GM12872 (cell line): ENCODE data around the gene SUN5.

Source experiments
- TF ChIP-seq, protein P1 (sequence below): IDR thresholded peaks from 3 replicates; pipeline ENCODE4 v1.5.1; 2011; ENCODE audit warnings: low read depth, mild to moderate bottlenecking, low read length, moderate library complexity; ENCODE audit not compliant: insufficient read depth

The SUN5 gene

DNA sequence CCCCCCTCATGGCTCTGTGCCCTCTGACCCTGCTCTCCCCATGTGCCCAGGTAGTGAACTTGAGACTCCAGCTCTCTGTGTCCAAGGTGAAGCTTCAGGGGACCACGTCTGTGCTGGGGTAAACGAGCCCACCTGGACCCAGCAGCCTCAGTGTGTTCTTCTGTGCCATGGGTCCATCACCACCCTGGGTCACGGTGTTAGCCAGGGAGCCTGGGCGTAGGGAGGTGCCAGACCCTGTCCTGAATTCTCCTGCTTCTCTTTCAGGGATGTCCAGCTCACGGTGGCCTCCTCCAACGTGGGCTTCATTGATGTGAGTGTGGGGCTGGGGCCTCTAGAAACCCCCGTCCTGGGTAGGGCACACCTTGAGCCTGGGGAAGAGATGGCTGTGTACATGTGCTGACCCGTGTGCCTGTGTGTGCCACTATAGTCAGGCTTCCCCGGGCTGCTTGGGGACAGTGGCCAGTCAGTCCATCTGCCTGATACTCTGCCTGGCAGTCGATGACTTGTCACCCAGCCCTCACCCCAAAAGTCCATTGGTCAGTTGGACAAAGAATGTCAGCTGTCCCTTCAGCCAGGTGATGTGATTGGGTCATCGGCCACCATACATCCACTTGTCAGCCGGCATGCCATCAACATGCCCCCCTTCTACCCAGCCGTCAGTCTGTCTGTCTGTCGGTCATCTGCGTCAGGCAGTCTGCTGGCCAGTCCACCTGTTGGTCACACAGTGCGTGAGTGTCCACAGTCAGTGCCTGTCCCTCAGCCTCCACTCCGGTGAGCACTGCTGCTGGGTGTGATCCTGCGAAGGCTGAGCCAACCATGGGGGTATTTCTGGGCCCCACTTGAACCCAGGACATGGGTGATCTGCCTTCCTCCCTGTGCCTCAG is 16.3 kb upstream of the SUN5 start:
- TF ChIP-seq, protein P1, sequence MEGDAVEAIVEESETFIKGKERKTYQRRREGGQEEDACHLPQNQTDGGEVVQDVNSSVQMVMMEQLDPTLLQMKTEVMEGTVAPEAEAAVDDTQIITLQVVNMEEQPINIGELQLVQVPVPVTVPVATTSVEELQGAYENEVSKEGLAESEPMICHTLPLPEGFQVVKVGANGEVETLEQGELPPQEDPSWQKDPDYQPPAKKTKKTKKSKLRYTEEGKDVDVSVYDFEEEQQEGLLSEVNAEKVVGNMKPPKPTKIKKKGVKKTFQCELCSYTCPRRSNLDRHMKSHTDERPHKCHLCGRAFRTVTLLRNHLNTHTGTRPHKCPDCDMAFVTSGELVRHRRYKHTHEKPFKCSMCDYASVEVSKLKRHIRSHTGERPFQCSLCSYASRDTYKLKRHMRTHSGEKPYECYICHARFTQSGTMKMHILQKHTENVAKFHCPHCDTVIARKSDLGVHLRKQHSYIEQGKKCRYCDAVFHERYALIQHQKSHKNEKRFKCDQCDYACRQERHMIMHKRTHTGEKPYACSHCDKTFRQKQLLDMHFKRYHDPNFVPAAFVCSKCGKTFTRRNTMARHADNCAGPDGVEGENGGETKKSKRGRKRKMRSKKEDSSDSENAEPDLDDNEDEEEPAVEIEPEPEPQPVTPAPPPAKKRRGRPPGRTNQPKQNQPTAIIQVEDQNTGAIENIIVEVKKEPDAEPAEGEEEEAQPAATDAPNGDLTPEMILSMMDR: no peak

DNA sequence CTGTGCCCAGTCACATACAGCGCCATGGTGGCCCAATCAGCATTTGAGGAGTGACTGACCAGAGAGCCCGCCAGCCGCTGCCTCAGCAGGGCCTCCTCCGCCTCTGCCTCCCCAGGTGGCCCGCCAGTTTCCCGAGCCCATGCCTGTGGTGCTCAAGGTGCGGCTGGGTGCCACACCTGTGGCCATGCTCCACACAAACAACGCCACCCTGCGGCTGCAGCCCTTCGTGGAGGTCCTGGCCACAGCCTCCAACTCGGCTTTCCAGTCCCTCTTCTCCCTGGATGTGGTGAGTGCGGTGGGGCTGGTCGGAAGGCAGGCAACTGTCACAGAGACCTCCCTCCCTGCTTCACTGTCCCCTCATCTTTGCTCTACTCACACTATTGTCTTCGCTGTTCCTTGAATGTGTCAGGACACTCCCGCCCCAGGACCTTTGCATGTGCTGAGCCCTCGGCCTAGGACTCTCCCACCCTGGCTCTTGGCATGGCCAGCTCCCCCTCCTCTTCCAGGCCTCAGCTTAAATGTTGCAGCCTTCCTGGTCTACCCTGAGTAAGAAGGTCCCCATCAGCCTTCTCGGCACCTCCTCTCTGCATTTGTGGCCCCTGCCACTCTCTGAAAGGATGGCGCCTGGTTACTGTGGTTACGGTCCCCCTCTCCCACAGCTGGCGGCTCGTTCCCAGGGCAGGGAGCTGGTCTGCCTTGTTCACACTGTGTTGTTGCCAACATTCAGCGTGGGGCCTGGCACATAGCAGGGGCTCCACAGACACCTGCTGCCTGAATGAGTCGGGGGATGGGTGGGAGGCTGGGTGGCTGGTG is 15.4 kb upstream of the SUN5 start:
- TF ChIP-seq, protein P1: no peak

DNA sequence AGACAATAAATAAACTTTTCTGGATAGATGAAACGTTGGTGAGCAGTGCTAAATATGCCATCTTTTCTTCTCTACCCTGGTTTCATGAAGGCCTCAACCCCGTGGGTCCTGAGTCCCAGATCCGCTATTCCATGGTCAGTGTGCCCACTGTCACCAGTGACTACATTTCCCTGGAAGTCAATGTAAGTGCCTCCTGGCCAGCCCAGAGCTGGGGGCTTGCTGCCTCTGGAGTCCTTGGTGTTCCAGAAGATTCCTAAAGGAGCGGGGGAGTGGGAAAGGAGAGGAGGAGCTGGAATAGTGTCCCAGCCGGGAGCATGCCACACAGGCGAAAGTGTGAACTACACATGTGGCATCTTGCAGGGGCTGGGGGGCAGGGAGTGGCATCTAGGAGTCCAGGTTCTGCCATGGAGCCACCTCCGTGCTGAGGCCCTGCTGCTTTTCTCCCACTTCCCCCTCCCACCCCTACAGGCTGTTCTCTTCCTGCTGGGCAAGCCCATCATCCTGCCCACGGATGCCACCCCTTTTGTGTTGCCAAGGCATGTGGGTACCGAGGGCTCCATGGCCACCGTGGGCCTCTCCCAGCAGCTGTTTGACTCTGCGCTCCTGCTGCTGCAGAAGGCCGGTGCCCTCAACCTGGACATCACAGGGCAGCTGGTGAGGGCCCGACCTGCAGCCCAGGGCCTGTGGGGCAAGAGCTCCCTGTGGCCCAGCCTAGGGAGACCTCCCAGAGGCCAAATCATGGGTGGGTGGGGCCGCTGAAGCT is 14.1 kb upstream of the SUN5 start:
- TF ChIP-seq, protein P1: no peak

DNA sequence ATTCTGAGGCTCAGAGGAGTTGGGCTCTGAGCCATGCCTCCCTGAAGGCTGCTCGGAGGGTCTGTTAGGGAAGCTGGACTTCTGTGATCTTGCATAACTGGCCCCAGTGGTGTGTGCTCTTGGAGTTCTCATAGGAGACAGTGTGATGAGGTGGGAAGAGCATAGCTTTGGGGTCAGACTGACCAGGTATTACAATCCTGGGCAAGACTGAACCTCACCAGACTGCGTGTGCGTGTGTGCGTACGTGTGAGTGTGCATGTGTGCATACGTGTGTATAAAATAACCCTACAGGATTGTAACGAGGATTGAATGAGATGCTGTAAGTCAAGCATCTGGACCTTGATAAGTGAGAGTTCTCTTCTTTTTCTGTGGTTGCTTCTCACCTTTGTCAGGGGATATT is 13.3 kb upstream of the SUN5 start:
- TF ChIP-seq, protein P1: no peak

DNA sequence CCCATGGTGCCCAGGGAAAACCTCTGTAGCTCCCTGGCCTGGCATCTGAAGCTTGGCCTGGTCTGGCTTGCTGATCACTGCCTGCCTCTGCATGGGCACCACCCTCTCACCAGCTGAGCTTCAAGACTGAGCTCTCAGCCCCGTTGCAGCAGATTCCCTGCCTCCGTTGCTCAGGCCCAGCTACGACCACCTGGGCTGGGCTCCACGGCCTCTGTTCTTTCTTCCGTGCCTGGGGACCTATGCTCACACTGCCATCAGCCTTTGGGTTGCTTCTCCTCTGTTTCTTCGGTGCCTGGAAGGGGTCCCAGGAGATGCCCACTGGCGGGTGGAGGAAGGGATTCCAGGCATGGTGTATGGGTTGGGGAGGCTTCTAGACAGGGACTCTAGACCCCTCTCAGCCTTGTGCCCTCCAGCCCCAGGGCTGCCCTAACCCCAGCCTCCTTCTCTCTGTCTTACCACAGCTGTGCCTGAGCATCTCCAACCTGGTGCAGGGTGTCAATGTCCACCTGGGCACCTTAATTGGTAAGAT is 12.4 kb upstream of the SUN5 start:
- TF ChIP-seq, protein P1: no peak

DNA sequence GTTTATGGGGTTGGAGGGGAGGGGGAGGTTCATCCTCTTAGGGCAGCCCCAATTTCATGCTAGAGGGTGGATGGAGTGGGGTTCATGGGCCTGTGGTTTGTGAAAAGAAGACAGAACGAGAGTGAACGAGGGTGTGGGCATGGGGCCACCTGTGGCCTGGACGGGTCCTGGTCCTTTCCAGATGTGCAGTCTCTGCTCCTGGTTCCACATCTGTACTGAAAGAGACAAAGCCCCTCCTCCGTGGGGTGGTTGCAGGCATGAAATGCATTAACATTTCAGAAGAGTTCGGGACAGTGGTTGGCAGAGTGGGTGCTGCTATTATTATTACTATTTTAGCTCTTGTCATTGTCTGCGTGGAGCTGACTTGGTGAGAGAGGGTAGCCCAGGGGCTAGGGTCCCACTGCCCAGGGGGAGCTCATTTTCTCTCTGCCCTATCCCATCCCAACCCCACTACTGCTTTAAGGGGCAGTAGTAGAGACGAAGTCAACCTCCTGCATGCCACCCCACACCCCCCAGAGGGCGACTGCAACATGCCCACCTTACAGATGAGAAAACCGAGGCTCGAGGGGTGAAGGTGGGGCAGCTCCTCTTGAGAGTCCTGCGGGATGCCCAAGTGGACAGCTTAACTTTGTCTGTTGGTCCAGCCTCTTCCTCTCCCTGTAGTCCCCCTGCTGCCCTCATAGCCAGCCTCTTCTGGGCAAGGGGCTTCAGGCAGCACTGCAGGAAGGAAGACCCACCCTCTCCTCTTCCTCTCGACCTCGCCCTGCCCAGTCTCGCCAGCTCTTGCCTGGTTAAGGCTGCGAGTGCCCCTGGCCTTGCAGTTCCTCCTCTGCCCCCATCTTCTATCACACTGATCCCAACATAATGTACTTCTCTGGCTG is 11.7 kb upstream of the SUN5 start:
- TF ChIP-seq, protein P1: no peak
